Urothelium cell line (cell line): ENCODE measurements around the gene ROPN1.
A peak's percentile ranks its signal among the peaks of the same experiment; 100 is the strongest.
"Not testable (repeated sequence)": the region's sequence is repeated elsewhere in the genome, so short reads cannot be mapped to it uniquely, and the experiment has no call there.

Experiments
- DNase-seq: peaks from one replicate; pipeline ENCODE4 v3.0.0; 2011; ENCODE audit warnings: low spot score, mixed read lengths
- FAIRE-seq: peaks from 2 replicates; lab custom pipeline; 2011; peaks lifted over from hg19 to GRCh38; lab: Jason Lieb, UNC

The ROPN1 gene

GRCh38 chr3:123991730-123992588 lies at the start of gene ROPN1:
Gene ROPN1 (minus strand): TSS chr3:123992124. CDS start chr3:123980481, 11,643 bp downstream.
- DNase-seq = not testable (repeated sequence)

DNA sequence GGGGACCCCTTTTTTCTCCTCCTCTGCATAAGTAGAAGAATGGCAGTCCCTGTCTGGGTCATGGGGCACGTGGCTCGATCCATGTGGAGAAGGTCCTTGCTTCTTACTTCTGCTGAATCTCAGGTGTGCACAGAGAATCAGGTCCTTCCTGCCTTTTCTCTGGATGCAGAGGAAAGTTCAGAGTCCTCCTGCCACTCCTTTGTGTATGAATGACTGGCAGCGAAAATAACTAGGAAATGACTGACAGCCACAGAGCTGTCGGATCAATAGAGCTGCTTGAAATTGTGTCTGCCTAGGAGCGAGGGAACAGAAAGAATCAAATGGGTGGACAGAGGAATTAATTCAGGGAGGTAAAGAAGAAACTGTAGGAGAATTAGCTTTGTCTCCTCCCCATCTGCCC lies 49.6 kb upstream of the ROPN1 start:
- FAIRE-seq = no peak
- DNase-seq = no peak

More at GRCh38 chr3:123991730-123992588, at the start of gene ROPN1:
- peak; percentile 99 for FAIRE-seq

- DNase-seq = no peak
- FAIRE-seq = no peak
These were observed 45.4 kb upstream of the ROPN1 start for GRCh38 chr3:124037326-124037725.

DNA sequence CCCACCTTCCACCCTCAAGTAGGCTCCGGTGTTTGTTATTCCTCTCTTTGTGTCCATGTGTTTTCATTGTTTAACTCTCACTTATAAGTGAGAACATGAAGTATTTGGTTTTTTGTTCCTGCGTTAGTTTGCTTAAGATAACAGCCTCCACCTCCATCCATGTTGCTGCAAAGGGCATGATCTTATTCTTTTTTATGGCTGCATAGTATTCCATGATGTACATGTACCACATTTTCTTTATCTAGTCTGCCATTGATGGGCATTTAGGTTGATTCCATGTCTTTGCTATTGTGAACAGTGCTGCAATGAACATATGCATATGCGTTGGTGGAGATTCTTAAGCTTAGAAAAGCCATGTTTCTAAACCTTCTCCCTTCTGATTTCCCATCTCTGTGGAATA lies 44.3 kb upstream of the ROPN1 start:
- not testable (repeated sequence) for FAIRE-seq, DNase-seq

DNA sequence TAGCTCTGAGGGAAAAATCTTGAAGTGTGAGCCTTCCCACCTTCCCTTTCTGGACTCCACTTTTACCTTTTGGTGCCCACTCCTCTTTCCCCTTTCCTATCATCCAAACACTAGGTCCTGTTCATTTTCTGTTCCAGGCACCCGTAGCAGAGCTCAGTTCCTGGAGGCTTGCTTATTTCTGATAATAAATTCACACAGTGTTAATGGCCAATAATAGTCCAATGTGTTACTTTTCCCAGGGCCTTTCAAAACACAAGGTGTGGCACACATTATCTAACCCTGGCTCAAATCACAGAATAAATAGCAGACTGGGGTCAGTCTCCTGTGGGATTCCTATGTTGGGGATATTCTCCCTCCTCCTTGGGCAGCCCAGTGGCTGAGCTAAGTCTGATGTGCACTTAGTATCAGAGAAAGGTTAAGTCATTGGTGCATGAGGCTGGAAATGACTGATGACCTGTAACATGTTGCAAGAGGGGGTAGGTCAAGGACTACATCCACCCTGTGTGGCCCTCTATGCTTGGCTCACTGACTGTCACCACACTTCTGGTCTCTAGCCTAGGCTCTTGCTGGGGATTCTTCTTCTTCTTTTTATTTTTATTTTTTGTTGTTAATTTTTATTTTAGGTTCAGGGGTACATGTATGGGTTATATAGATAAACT lies 43.7 kb upstream of the ROPN1 start:
- FAIRE-seq (peak; percentile 68), DNase-seq (no peak)

- FAIRE-seq = no peak
- DNase-seq = no peak
These were observed 42.9 kb upstream of the ROPN1 start for GRCh38 chr3:124034844-124035152.

GRCh38 chr3:124034016-124034843 lies 42.3 kb upstream of the ROPN1 start:
- DNase-seq (peak; percentile 44), FAIRE-seq (no peak)

- no peak for DNase-seq
- peak; percentile 37 for FAIRE-seq
These were observed 41.6 kb upstream of the ROPN1 start, which contains the start of gene KALRN for GRCh38 chr3:124033360-124034015. Gene KALRN (plus strand): TSS chr3:124033369.

DNA sequence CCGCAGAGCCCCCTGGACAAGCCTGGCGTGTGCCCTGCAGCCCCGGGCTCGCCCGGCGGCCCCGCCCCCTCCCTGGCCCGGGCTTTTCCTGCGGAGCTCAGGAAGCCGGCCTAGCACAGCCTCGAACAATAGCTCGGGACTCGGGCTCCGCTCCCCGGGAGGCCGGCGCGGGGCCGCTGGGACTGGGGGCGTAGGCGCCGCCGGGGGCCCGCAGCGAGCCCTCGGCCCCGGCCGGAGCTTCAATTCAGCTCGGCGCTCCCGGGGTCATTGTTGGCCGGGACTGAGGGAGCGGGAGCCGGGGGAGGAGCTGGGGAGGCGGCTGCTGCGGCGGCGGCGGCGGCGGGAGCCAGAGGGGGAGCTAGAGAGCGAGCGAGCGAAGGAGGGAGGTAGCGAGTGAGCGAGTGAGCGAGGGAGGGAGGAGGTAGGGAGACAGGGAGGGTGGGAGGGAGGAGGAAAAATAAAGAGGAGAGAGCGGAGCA lies 41.0 kb upstream of the ROPN1 start:
- peak; percentile 97 for DNase-seq
- no peak for FAIRE-seq

GRCh38 chr3:124032311-124032880 lies 40.5 kb upstream of the ROPN1 start:
- FAIRE-seq (no peak), DNase-seq (peak; percentile 60)

GRCh38 chr3:124026516-124026915 lies 34.6 kb upstream of the ROPN1 start:
- DNase-seq (no peak), FAIRE-seq (no peak)

GRCh38 chr3:124023531-124023930 lies 31.6 kb upstream of the ROPN1 start:
- DNase-seq = not testable (repeated sequence)
- FAIRE-seq = peak; percentile 78

GRCh38 chr3:124019291-124019690 lies 27.4 kb upstream of the ROPN1 start:
- FAIRE-seq = no peak

GRCh38 chr3:124017502-124017901 lies 25.6 kb upstream of the ROPN1 start:
- peak; percentile 63 for FAIRE-seq
- DNase-seq = not testable (repeated sequence)

More at GRCh38 chr3:124019291-124019690, 27.4 kb upstream of the ROPN1 start:
- no peak for DNase-seq

GRCh38 chr3:124016483-124016882 lies 24.6 kb upstream of the ROPN1 start:
- FAIRE-seq = not testable (repeated sequence)
- peak; percentile 36 for DNase-seq

GRCh38 chr3:124014366-124014942 lies 22.5 kb upstream of the ROPN1 start:
- FAIRE-seq (no peak), DNase-seq (no peak)

DNA sequence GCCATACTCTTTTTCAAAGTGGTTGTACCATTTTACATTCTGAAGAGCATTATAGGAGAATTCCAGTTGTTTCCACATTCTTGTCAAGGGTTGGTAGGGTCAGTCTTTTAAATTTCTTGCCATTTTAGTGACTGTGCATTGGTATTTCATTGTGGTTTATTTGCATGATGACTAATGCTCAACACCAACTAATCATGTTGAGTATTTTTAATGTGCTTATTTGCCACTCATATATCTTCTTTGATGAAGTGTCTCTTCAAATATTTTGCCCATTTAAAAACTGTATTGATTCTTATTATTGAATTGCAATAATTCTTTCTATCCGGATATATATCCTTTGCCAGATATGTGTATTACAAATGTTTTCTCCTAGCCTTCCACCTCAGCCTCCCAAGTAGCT lies 16.4 kb upstream of the ROPN1 start:
- not testable (repeated sequence) for DNase-seq, FAIRE-seq

DNA sequence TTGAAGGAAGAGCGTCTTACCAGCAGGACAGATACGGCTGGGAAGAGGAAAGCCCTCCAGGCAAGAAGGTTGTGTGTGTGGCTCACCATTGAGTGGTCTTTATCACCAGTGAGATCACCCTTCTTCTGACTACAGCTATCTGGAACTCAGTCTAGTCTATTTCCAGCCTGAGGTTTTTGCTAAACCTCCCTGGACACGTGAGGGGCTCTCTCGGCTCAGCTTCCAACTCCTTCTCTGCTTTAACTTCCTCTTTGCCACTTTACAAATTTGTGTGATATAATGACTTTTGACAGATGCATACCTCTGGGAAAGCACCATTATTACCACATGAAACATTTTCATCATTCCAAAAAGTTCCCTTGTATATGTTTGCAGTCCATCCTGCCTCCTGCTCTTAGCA lies 15.3 kb upstream of the ROPN1 start:
- no peak for FAIRE-seq
- no peak for DNase-seq

DNA sequence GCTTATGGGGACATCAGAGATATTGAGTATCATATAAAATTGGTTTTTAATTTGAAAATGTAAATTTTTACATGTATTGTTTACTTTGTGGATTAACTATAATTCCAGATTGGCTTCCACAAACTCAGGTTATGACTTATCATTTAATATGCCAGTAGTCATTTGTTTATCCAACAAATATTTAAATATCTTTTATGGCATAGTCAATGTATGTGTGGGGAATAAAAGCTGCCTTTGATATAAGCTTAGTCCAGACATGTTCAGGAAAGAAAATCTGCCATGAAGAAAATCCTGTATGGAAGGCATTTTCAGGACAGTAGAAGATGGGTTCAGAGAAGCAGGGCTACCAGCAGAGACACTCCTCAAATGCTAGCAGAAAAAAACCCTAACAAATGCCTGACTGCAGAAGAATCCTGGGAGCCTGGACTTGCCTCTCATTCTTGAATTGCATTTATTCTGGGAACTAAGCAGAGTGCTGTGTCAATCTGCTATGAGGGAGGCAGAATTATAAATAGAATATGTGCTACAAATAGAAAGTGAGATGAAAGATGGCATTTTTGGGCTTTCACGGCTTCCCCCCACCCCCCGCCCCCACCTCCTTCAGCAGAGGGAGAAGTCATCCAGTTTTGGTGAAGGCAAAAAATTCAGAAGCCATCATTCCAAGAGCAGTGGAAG lies 10.6 kb upstream of the ROPN1 start:
- not testable (repeated sequence) for DNase-seq, FAIRE-seq
